DOHH2 (cell line): ENCODE data around the gene PCDH15.
A peak's percentile ranks its signal among the peaks of the same experiment; 100 is the strongest.

Source experiments
- H3F3A ChIP-seq: fragments of 200-600 bp; sonication (generic), shearing (Covaris generic); 2 replicates; pipeline ENCODE4 v1.6.0; 2016; ENCODE audit warnings: antibody characterized with exemption, mild to moderate bottlenecking; ENCODE audit not compliant: control insufficient read depth, insufficient read depth
- H3K27ac ChIP-seq: fragments of 200-600 bp; sonication (generic); 2 replicates; pipeline ENCODE4 v1.5.1; 2014; ENCODE audit warnings: low read depth, mild to moderate bottlenecking, low read length, moderate library complexity
- H3K27me3 ChIP-seq: fragments of 200-600 bp; sonication (generic); 2 replicates; pipeline ENCODE4 v1.6.1; 2014; ENCODE audit warnings: mild to moderate bottlenecking, low read length, mixed read lengths; ENCODE audit not compliant: control insufficient read depth
- H3K36me3 ChIP-seq: fragments of 200-600 bp; sonication (generic); 2 replicates; pipeline ENCODE4 v1.6.1; 2014; ENCODE audit warnings: mild to moderate bottlenecking, low read length, moderate library complexity, mixed read lengths; ENCODE audit not compliant: control insufficient read depth
- H3K4me1 ChIP-seq: fragments of 200-600 bp; sonication (generic); 2 replicates; pipeline ENCODE4 v1.6.1; 2014; ENCODE audit warnings: mild to moderate bottlenecking, low read length, mixed read lengths; ENCODE audit not compliant: control insufficient read depth
- H3K4me2 ChIP-seq: fragments of 200-600 bp; sonication (generic); 2 replicates; pipeline ENCODE4 v1.6.0; 2014; ENCODE audit warnings: mild to moderate bottlenecking, low read length, moderate library complexity
- H3K4me3 ChIP-seq: fragments of 200-600 bp; sonication (generic); 2 replicates; pipeline ENCODE4 v1.5.1; 2014; ENCODE audit warnings: mild to moderate bottlenecking, low read length, mixed read lengths
- H3K79me2 ChIP-seq: fragments of 200-600 bp; sonication (generic); 2 replicates; pipeline ENCODE4 v1.6.1; 2014; ENCODE audit warnings: mild to moderate bottlenecking, low read length, mixed read lengths; ENCODE audit not compliant: control insufficient read depth
- H3K9me2 ChIP-seq: fragments of 200-600 bp; sonication (generic); replicated peaks from 2 replicates; pipeline ENCODE4 v1.6.1; 2014; ENCODE audit warnings: mild to moderate bottlenecking, low read length, mixed read lengths; ENCODE audit not compliant: control insufficient read depth
- H3K9me3 ChIP-seq: fragments of 200-600 bp; sonication (generic); 2 replicates; pipeline ENCODE4 v1.6.1; 2014; ENCODE audit warnings: antibody characterized with exemption, low read length, mixed read lengths; ENCODE audit not compliant: control insufficient read depth, insufficient read depth
- H4K20me1 ChIP-seq: fragments of 200-600 bp; sonication (generic); 2 replicates; pipeline ENCODE4 v1.6.0; 2014; ENCODE audit warnings: low read depth, mild to moderate bottlenecking, antibody characterized with exemption, low read length, moderate library complexity; ENCODE audit not compliant: control insufficient read depth, insufficient read depth
- CTCF ChIP-seq: fragments of 200-600 bp; sonication (generic); IDR thresholded peaks from one replicate; pipeline ENCODE4 v1.5.1; 2014; ENCODE audit warnings: antibody characterized with exemption, mild to moderate bottlenecking, low read depth, low read length; ENCODE audit not compliant: poor library complexity, severe bottlenecking
- EZH2phosphoT487 ChIP-seq: fragments of 200-600 bp; sonication (generic); IDR thresholded peaks from 2 replicates; pipeline ENCODE4 v1.6.1; 2017; ENCODE audit warnings: borderline replicate concordance, mild to moderate bottlenecking, antibody characterized with exemption, low read length, moderate library complexity, mixed read lengths

Gene PCDH15

DNA sequence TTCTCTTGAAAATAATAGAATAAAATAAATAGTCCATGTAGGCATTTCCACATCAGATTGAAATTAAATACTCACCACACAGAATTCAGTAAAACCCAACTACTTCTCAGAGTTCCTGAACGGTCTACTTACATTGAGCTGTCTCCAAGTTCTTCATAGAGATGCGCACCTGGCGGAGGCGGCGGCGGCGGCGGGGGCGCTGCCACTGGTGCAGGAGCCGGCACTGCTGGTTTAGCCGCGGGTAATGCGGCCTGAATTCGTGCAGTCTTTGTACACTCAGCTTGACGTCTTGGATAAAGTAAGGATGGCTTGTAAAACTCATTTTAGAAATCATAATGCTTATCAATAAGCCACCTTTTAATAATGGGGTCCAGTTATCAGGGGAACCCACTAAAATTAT, 973.8 kb downstream of the PCDH15 start:
- TF ChIP-seq CTCF = no peak
- no peak for TF ChIP-seq EZH2phosphoT487
- Histone ChIP-seq H3K4me3 (no peak overlapping the region), H4K20me1 (no peaks in the 10 kb centered on the region)

GRCh38 chr10:53808677-53809372, 992.2 kb downstream of the PCDH15 start:
- Histone ChIP-seq H3K79me2 (no peaks in the 10 kb centered on the region), H3K4me1 (no peaks in the 10 kb centered on the region), H3K4me2 (no peak overlapping the region), H3K9me3 (no peaks in the 10 kb centered on the region), H3K36me3 (no peaks in the 10 kb centered on the region), H4K20me1 (no peaks in the 10 kb centered on the region), H3K27me3 (no peaks in the 10 kb centered on the region), H3K4me3 (no peak overlapping the region), H3K27ac (no peak overlapping the region), H3F3A (no peaks in the 10 kb centered on the region), H3K9me2 (no peaks in the 10 kb centered on the region)
- TF ChIP-seq EZH2phosphoT487 = no peak
- no peak for TF ChIP-seq CTCF

More for the DNA sequence above, 973.8 kb downstream of the PCDH15 start:
- no peaks in the 10 kb centered on the region for H3K4me1 ChIP-seq
- H3K9me2 ChIP-seq = no peaks in the 10 kb centered on the region
- no peaks in the 10 kb centered on the region for H3K9me3 ChIP-seq
- no peaks in the 10 kb centered on the region for H3F3A ChIP-seq
- H3K4me2 ChIP-seq = no peak overlapping the region
- H3K27me3 ChIP-seq = no peaks in the 10 kb centered on the region
- H3K79me2 ChIP-seq = no peaks in the 10 kb centered on the region
- no peaks in the 10 kb centered on the region for H3K36me3 ChIP-seq
- no peak overlapping the region for H3K27ac ChIP-seq

- Histone ChIP-seq H4K20me1 (no peaks in the 10 kb centered on the region), H3K9me3 (0 out of 2 replicates have a peak, but pooled peaks cover 3% of the 10 kb centered on the region), H3K79me2 (no peaks in the 10 kb centered on the region), H3K4me1 (no peaks in the 10 kb centered on the region), H3K9me2 (no peaks in the 10 kb centered on the region), H3K27me3 (no peaks in the 10 kb centered on the region), H3F3A (no peaks in the 10 kb centered on the region), H3K27ac (no peak overlapping the region), H3K36me3 (no peaks in the 10 kb centered on the region), H3K4me3 (no peak overlapping the region), H3K4me2 (no peak overlapping the region)
- TF ChIP-seq EZH2phosphoT487 (no peak), CTCF (peak; percentile 65)
Measured at GRCh38 chr10:53786236-53786900, 1014.7 kb downstream of the PCDH15 start.
